Mammary epithelial cell (primary cell): ENCODE measurements around the gene RRAD.

Source experiments
- EZH2 ChIP-seq: IDR thresholded peaks from 2 replicates; pipeline ENCODE4 v1.6.1; 2012; ENCODE audit warnings: low read length, inconsistent platforms, borderline replicate concordance
- TF ChIP-seq, protein P1 (sequence below), 2 donors: IDR thresholded peaks in 1 of 2; conservative IDR thresholded peaks in 1 of 2; 2 replicates each; pipeline ENCODE4 v1.5.1; 2011 to 2012; ENCODE audit warnings: inconsistent platforms in 2 of 2, low read length in 2 of 2, mild to moderate bottlenecking in 2 of 2, control low read depth in 1 of 2, low read depth in 1 of 2; ENCODE audit not compliant: insufficient read depth in 1 of 2; ENCODE audit errors: extremely low read depth in 1 of 2

GRCh38 chr16:66871840-66872239, 53.5 kb downstream of the RRAD start:
- TF ChIP-seq, protein P1, sequence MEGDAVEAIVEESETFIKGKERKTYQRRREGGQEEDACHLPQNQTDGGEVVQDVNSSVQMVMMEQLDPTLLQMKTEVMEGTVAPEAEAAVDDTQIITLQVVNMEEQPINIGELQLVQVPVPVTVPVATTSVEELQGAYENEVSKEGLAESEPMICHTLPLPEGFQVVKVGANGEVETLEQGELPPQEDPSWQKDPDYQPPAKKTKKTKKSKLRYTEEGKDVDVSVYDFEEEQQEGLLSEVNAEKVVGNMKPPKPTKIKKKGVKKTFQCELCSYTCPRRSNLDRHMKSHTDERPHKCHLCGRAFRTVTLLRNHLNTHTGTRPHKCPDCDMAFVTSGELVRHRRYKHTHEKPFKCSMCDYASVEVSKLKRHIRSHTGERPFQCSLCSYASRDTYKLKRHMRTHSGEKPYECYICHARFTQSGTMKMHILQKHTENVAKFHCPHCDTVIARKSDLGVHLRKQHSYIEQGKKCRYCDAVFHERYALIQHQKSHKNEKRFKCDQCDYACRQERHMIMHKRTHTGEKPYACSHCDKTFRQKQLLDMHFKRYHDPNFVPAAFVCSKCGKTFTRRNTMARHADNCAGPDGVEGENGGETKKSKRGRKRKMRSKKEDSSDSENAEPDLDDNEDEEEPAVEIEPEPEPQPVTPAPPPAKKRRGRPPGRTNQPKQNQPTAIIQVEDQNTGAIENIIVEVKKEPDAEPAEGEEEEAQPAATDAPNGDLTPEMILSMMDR (conservative IDR thresholded peaks at IDR 0.05 in 1 of 2, IDR thresholded peaks at IDR 0.05 in 1 of 2; ENCODE audit: extremely low read depth in 1 of 2, insufficient read depth in 1 of 2, low read depth in 1 of 2, low read length in 2 of 2), result no peak
- TF ChIP-seq EZH2, result no peak
